Karpas-422 (cell line): ENCODE measurements around the gene PTPN14. TPM values are rescaled to one million over a fixed set of nuclear protein-coding genes. Genes with fewer than 3 reads are reported as not detected.

Experiments
- DNase-seq: peaks from one replicate; pipeline ENCODE4 v3.0.0-alpha.2; 2015
- H2AFZ ChIP-seq: fragments of 200-600 bp; sonication (generic); 2 replicates; pipeline ENCODE4 v1.6.1; 2014; ENCODE audit warnings: antibody characterized with exemption, low read length, mixed read lengths
- H3K27ac ChIP-seq: fragments of 200-600 bp; sonication (generic); 2 replicates; pipeline ENCODE4 v1.5.1; 2014; ENCODE audit warnings: mild to moderate bottlenecking, low read length, moderate library complexity
- H3K27me3 ChIP-seq: fragments of 200-600 bp; sonication (generic); 2 replicates; pipeline ENCODE4 v1.6.1; 2014; ENCODE audit warnings: low read length, mixed read lengths
- H3K36me3 ChIP-seq: fragments of 200-600 bp; sonication (generic); 2 replicates; pipeline ENCODE4 v1.6.1; 2014; ENCODE audit warnings: low read length, mixed read lengths; ENCODE audit not compliant: insufficient read depth
- H3K4me1 ChIP-seq: fragments of 200-600 bp; sonication (generic); 2 replicates; pipeline ENCODE4 v1.6.1; 2014; ENCODE audit warnings: mild to moderate bottlenecking, low read length, mixed read lengths
- H3K4me2 ChIP-seq: fragments of 200-600 bp; sonication (generic); 2 replicates; pipeline ENCODE4 v1.6.1; 2014; ENCODE audit warnings: low read length, low read depth, mild to moderate bottlenecking; ENCODE audit not compliant: poor library complexity, severe bottlenecking
- H3K4me3 ChIP-seq: fragments of 200-600 bp; sonication (generic); 2 replicates; pipeline ENCODE4 v1.5.1; 2014; ENCODE audit warnings: mild to moderate bottlenecking, antibody characterized with exemption, low read length, mixed read lengths
- H3K79me2 ChIP-seq: fragments of 200-600 bp; sonication (generic); 2 replicates; pipeline ENCODE4 v1.6.1; 2014; ENCODE audit warnings: mild to moderate bottlenecking, low read length, mixed read lengths
- H3K9ac ChIP-seq: fragments of 200-600 bp; sonication (generic); 2 replicates; pipeline ENCODE4 v1.6.0; 2014; ENCODE audit warnings: low read length
- H3K9me2 ChIP-seq: fragments of 200-600 bp; sonication (generic), shearing (Covaris generic); replicated peaks from 2 replicates; pipeline ENCODE4 v1.6.0; 2014; ENCODE audit warnings: mild to moderate bottlenecking, low read length, moderate library complexity; ENCODE audit not compliant: insufficient read depth
- H3K9me3 ChIP-seq: fragments of 300-700, 200-600 bp; sonication (generic); 2 replicates; pipeline ENCODE4 v1.6.1; 2014; ENCODE audit warnings: low read length, mixed read lengths
- H4K20me1 ChIP-seq: fragments of 200-600 bp; sonication (generic); 2 replicates; pipeline ENCODE4 v1.6.1; 2014; ENCODE audit warnings: mild to moderate bottlenecking, antibody characterized with exemption, low read length, low read depth; ENCODE audit not compliant: insufficient read depth
- total RNA-seq: library from RNA; depleted of rRNA; stranded (reverse); fragments of >200 nt; shearing (Covaris generic); gene quantifications from 2 replicates; pipeline ENCODE4 v1.2.3, GENCODE V29; 2014; ENCODE audit warnings: low replicate concordance

PTPN14 gene
- total RNA-seq, 1 experiment from 2014 or later: 0.56 TPM

DNA sequence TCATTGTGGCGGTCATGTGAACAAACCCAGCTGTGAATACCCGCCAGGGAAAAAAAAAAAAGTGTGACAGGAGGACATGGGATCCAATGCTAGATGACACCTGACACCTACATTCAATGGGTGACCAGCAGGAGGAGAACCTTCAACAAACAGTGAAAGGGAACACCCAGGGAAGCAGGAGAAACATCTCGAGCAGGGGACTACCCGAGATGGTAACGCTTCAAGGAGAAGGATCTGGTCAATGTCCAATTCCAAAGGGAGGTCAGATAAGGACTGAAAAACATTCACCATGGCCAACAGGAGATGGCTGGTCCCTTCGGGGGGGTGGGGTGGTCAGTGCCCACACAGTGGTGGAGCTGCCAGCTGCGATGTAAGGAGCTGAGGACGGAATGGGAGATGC, 46.3 kb downstream of the PTPN14 start:
- no peak for DNase-seq
- H3K4me3 ChIP-seq: no peak overlapping the region
- H3K79me2 ChIP-seq: no peaks in the 10 kb centered on the region
- H3K27me3 ChIP-seq: no peaks in the 10 kb centered on the region
- H3K4me2 ChIP-seq: no peak overlapping the region
- H3K27ac ChIP-seq: no peak overlapping the region
- peaks cover 12% of the 10 kb centered on the region for H3K4me1 ChIP-seq
- no peaks in the 10 kb centered on the region for H3K9me2 ChIP-seq
- no peaks in the 10 kb centered on the region; the same call in 1 of the 2 replicates for H3K36me3 ChIP-seq
- no peaks in the 10 kb centered on the region for H3K9me3 ChIP-seq
- H4K20me1 ChIP-seq: no peaks in the 10 kb centered on the region
- H2AFZ ChIP-seq: no peak overlapping the region
- no peak overlapping the region for H3K9ac ChIP-seq

DNA sequence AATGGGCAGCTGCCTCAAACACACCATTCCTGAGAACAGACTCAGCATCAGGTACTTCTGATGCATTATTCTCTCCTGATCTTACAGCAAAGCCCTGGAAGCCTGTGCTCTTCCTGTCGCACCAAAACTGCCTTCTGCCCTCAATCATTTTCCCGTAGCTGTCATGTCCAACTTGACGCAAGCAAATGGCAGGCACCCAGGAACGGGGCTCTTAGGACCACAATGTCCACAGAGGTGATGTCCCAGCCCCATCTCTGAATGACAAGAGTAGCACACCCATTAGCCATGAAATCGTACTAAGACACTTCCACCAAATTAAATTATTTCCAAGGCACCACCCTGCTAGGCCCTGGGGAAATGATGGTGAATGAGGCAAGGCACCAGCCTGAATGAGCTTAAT, 47.1 kb downstream of the PTPN14 start:
- H3K79me2 ChIP-seq: no peaks in the 10 kb centered on the region

DNA sequence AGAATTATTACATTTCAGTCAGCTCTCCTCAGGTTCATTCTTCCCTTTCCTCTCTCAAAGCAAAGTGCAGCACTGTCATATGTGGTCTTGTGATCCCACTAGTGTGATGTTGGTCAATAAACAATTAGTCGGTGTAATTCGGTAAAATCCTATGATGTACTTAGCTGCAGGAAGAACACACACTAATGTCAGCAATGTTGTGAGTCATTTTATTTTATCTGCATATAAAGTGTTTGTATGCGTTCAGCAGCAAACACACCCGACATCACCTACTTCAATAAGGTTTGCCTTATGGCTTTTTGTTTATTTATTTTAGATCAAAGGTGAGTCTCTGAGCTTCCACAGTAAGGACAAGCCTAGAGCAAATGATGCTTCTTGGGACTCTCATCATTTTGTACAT, 47.8 kb downstream of the PTPN14 start:
- no peaks in the 10 kb centered on the region for H4K20me1 ChIP-seq
- no peak for DNase-seq
- peaks cover 12% of the 10 kb centered on the region for H3K4me1 ChIP-seq
- no peak overlapping the region for H3K27ac ChIP-seq
- no peaks in the 10 kb centered on the region for H3K9me3 ChIP-seq
- no peaks in the 10 kb centered on the region for H3K27me3 ChIP-seq
- H3K9me2 ChIP-seq: no peaks in the 10 kb centered on the region
- no peak overlapping the region for H2AFZ ChIP-seq
- H3K79me2 ChIP-seq: no peaks in the 10 kb centered on the region
- no peak overlapping the region for H3K4me3 ChIP-seq
- H3K36me3 ChIP-seq: no peaks in the 10 kb centered on the region
- H3K9ac ChIP-seq: no peak overlapping the region
- no peak overlapping the region for H3K4me2 ChIP-seq

More for the DNA sequence above, 47.1 kb downstream of the PTPN14 start:
- Histone ChIP-seq H3K4me2 (no peak overlapping the region), H2AFZ (no peak overlapping the region), H3K36me3 (no peaks in the 10 kb centered on the region), H3K27ac (no peak overlapping the region), H3K9ac (no peak overlapping the region), H4K20me1 (no peaks in the 10 kb centered on the region), H3K4me1 (peaks cover 12% of the 10 kb centered on the region), H3K9me3 (no peaks in the 10 kb centered on the region), H3K27me3 (no peaks in the 10 kb centered on the region), H3K9me2 (no peaks in the 10 kb centered on the region), H3K4me3 (no peak overlapping the region)
- no peak for DNase-seq

DNA sequence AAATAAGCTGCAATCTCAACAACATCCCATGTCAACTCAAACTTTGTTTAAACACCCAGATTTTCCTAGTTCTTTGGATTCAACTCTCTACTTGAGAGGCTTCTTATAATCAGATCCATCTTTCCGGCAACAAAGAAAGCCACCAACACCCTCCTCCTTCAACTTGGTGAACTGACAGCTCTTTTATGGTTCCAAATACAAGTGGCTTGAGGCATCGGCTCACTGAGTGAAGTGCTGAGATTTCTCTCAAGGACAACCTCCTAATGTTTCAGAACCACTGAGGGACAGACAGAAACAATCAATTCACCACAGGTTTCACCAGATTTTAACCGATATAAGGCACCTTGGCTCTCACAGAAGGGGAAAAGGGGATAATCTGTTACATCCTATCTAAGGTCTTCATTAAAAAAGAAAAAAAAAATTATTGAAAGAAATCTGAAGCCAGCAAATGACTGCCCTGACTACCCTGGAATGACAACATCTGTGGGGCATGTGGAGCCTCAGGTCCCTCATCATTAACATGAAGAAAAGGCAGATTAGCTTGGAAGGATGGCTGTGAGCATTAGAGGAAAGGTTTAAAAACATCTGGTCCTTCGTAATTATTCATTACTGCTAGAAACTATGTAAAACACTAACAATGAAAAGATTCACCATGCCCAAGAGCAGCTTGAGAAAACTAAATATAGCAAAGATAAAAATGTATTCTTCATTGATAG, 50.9 kb downstream of the PTPN14 start:
- Histone ChIP-seq H3K79me2 (no peaks in the 10 kb centered on the region), H2AFZ (no peak overlapping the region), H3K4me1 (0 out of 2 replicates have a peak, but pooled peaks cover 6% of the 10 kb centered on the region), H3K27me3 (no peaks in the 10 kb centered on the region), H3K4me2 (no peak overlapping the region), H3K9ac (no peak overlapping the region), H3K4me3 (no peak overlapping the region), H3K27ac (no peak overlapping the region), H4K20me1 (no peaks in the 10 kb centered on the region), H3K9me3 (no peaks in the 10 kb centered on the region), H3K36me3 (no peaks in the 10 kb centered on the region), H3K9me2 (no peaks in the 10 kb centered on the region)
- DNase-seq: no peak

DNA sequence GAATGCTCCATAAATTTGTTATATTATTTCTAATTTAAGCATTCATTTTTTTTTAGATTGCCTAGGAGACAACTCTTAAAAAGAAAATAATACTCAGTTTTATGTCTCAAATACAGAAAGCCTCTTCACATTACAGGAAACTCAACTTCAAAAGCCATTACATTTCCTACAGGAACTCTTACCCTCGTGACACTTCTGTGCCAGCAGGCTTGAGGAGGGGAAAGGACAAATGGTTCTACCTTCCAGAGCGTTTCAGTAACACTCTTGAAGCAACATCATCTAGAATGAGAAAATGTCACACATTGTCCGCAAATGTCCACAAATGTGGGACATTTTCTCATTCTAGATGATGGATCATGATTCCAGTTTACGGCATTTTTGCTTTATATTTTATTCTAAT, 51.7 kb downstream of the PTPN14 start:
- H3K9ac ChIP-seq: no peak overlapping the region
- H3K4me3 ChIP-seq: no peak overlapping the region
- H3K27me3 ChIP-seq: no peaks in the 10 kb centered on the region
- H4K20me1 ChIP-seq: no peaks in the 10 kb centered on the region
- no peak for DNase-seq
- no peak overlapping the region for H3K27ac ChIP-seq
- H3K4me1 ChIP-seq: peaks cover 7% of the 10 kb centered on the region
- H3K36me3 ChIP-seq: no peaks in the 10 kb centered on the region
- H2AFZ ChIP-seq: no peak overlapping the region
- H3K79me2 ChIP-seq: no peaks in the 10 kb centered on the region
- H3K4me2 ChIP-seq: no peak overlapping the region
- H3K9me2 ChIP-seq: no peaks in the 10 kb centered on the region
- H3K9me3 ChIP-seq: no peaks in the 10 kb centered on the region

DNA sequence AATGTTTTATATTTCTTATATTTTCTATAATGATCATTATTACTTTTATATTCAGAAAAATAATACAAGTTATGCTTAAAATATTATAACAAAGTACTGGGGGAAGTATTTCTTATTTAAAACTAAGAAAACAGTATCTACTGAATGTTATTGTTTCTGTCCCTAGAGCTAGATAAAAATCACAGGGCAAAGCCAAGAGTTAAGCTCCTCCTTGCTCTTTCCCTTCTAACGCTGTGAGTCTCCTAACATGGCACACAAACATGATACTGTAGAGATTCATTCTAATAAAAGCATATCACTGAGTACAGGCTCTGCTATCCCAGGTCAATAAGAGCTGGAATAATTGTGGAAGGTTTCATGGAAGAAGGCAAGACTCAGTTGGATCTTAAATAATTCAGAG, 53.4 kb downstream of the PTPN14 start:
- DNase-seq: no peak
- no peaks in the 10 kb centered on the region for H3K36me3 ChIP-seq
- H4K20me1 ChIP-seq: no peaks in the 10 kb centered on the region
- H3K4me2 ChIP-seq: no peak overlapping the region
- no peaks in the 10 kb centered on the region for H3K79me2 ChIP-seq
- H3K27me3 ChIP-seq: no peaks in the 10 kb centered on the region
- H3K9me3 ChIP-seq: no peaks in the 10 kb centered on the region
- H3K9ac ChIP-seq: no peak overlapping the region
- no peak overlapping the region for H3K27ac ChIP-seq
- no peak overlapping the region for H3K4me3 ChIP-seq
- no peak overlapping the region for H2AFZ ChIP-seq
- no peaks in the 10 kb centered on the region for H3K9me2 ChIP-seq
- H3K4me1 ChIP-seq: peaks cover 11% of the 10 kb centered on the region

DNA sequence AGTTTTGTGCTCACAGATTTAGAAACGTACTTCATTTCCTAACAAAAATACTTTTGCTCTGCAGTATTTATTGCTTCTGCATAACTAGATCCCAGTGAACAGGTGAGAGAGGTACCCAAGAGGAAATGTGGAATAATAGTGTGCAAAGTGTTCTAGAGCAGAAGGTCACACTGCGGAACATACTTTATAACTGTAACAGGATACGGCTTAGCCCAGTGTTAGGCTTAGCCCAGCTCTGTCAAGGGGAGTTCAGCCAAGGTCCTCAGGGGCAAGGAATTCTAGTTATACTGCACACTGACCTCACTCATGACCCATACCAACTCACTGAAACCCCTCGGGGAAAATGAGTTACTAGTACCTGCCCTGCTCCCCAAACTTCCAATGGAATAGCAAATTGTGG, 55.3 kb downstream of the PTPN14 start:
- Histone ChIP-seq H3K27ac (no peak overlapping the region), H3K9me3 (no peaks in the 10 kb centered on the region), H3K36me3 (no peaks in the 10 kb centered on the region), H3K4me2 (no peak overlapping the region), H3K4me3 (no peak overlapping the region), H3K27me3 (no peaks in the 10 kb centered on the region), H4K20me1 (no peaks in the 10 kb centered on the region), H2AFZ (no peak overlapping the region), H3K79me2 (no peaks in the 10 kb centered on the region), H3K9me2 (no peaks in the 10 kb centered on the region), H3K9ac (no peak overlapping the region), H3K4me1 (peaks cover 11% of the 10 kb centered on the region)
- no peak for DNase-seq

DNA sequence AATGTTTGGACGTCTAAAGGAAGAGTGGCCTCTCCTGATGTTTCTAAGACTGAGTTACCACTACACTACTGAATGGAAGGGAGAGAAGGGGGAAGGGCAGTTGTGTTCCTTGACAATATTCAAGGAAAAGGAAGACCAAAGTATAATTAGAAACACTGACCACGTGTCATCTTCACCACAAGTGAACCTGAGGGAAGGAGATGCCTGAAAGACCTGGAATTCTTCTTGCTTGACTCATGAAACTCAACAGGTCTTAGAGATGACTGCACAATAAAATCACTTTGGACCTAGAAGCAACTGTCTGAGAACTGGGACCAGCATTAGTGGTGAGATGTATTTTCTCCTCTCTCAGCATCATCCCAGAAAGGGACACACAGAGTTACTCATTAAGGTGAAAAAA, 56.7 kb downstream of the PTPN14 start:
- no peaks in the 10 kb centered on the region for H3K79me2 ChIP-seq
- H3K36me3 ChIP-seq: no peaks in the 10 kb centered on the region
- H3K27me3 ChIP-seq: no peaks in the 10 kb centered on the region
- no peak overlapping the region for H3K9ac ChIP-seq
- no peak for DNase-seq
- H3K4me3 ChIP-seq: no peak overlapping the region
- no peaks in the 10 kb centered on the region for H4K20me1 ChIP-seq
- H3K27ac ChIP-seq: no peak overlapping the region
- peak overlapping the region; percentile 36 for H2AFZ ChIP-seq
- no peaks in the 10 kb centered on the region for H3K9me2 ChIP-seq
- H3K4me2 ChIP-seq: peak overlapping the region; percentile 23
- peaks cover 11% of the 10 kb centered on the region for H3K4me1 ChIP-seq
- H3K9me3 ChIP-seq: no peaks in the 10 kb centered on the region
